Trophoblast cell (in vitro differentiated cells and primary cell): ENCODE results near the gene CYP24A1.

Experiments used
- DNase-seq, 2 donors: peaks; one replicate each; pipeline ENCODE4 v3.0.0-alpha.2; 2016
- H2AFZ ChIP-seq: 2 replicates; pipeline ENCODE4 v1.6.1; 2013; ENCODE audit warnings: low read length, moderate library complexity, mild to moderate bottlenecking; ENCODE audit not compliant: insufficient read depth, poor library complexity
- H2AK5ac ChIP-seq: 2 replicates; pipeline ENCODE4 v1.6.1; 2013; ENCODE audit warnings: mild to moderate bottlenecking, low read length
- H2BK120ac ChIP-seq: 2 replicates; pipeline ENCODE4 v1.6.1; 2013; ENCODE audit warnings: low read length, mild to moderate bottlenecking, moderate library complexity; ENCODE audit not compliant: insufficient read depth, poor library complexity
- H2BK12ac ChIP-seq: 2 replicates; pipeline ENCODE4 v1.6.1; 2013; ENCODE audit warnings: mild to moderate bottlenecking, low read length, moderate library complexity
- H2BK5ac ChIP-seq: 2 replicates; pipeline ENCODE4 v1.6.1; 2013; ENCODE audit warnings: low read length, low read depth, moderate library complexity, mild to moderate bottlenecking; ENCODE audit not compliant: poor library complexity
- H3K14ac ChIP-seq: 2 replicates; pipeline ENCODE4 v1.6.1; 2013; ENCODE audit warnings: mild to moderate bottlenecking, low read length
- H3K18ac ChIP-seq: 2 replicates; pipeline ENCODE4 v1.6.1; 2013; ENCODE audit warnings: mild to moderate bottlenecking, low read length
- H3K23ac ChIP-seq: 2 replicates; pipeline ENCODE4 v1.6.1; 2013; ENCODE audit warnings: low read length
- H3K27ac ChIP-seq: 2 replicates; pipeline ENCODE4 v1.5.1; 2013; ENCODE audit warnings: low read depth, mild to moderate bottlenecking, inconsistent platforms, low read length, moderate library complexity
- H3K27me3 ChIP-seq: 2 replicates; pipeline ENCODE4 v1.6.1; 2013; ENCODE audit warnings: inconsistent platforms, mild to moderate bottlenecking, low read length, moderate library complexity; ENCODE audit not compliant: insufficient read depth
- H3K36me3 ChIP-seq, 2 experiments: 1 replicate in 1 of 2; 2 replicates in 1 of 2; pipeline ENCODE4 v1.6.1; 2013; ENCODE audit warnings: low read length in 2 of 2, mild to moderate bottlenecking in 2 of 2, moderate library complexity in 1 of 2; ENCODE audit not compliant: insufficient read depth in 2 of 2, control insufficient read depth in 1 of 2
- H3K4ac ChIP-seq: 2 replicates; pipeline ENCODE4 v1.6.1; 2013; ENCODE audit warnings: low read depth, mild to moderate bottlenecking, low read length, moderate library complexity
- H3K4me1 ChIP-seq, 2 experiments: 1 replicate in 1 of 2; 2 replicates in 1 of 2; pipeline ENCODE4 v1.6.1; 2013; ENCODE audit warnings: low read length in 2 of 2, mild to moderate bottlenecking in 2 of 2, moderate library complexity in 1 of 2; ENCODE audit not compliant: insufficient read depth in 2 of 2, control insufficient read depth in 1 of 2
- H3K4me2 ChIP-seq: 2 replicates; pipeline ENCODE4 v1.6.1; 2013; ENCODE audit warnings: inconsistent platforms, mild to moderate bottlenecking, low read length, moderate library complexity
- H3K4me3 ChIP-seq: 2 replicates; pipeline ENCODE4 v1.5.1; 2013; ENCODE audit warnings: mild to moderate bottlenecking, low read depth, low read length, inconsistent platforms
- H3K79me1 ChIP-seq: one replicate; pipeline ENCODE4 v1.6.1; 2013; ENCODE audit warnings: low read length
- H3K79me2 ChIP-seq: 2 replicates; pipeline ENCODE4 v1.6.1; 2013; ENCODE audit warnings: low read length, mild to moderate bottlenecking; ENCODE audit not compliant: control insufficient read depth, insufficient read depth, poor library complexity
- H3K9ac ChIP-seq: 2 replicates; pipeline ENCODE4 v1.6.1; 2013; ENCODE audit warnings: mild to moderate bottlenecking, low read length
- H3K9me3 ChIP-seq: 2 replicates; pipeline ENCODE4 v1.6.1; 2013; ENCODE audit warnings: low read depth, mild to moderate bottlenecking, control low read depth, inconsistent platforms, low read length; ENCODE audit not compliant: insufficient read depth
- H4K12ac ChIP-seq: 2 replicates; pipeline ENCODE4 v1.6.1; 2013; ENCODE audit warnings: low read depth, mild to moderate bottlenecking, low read length, moderate library complexity
- H4K8ac ChIP-seq: 2 replicates; pipeline ENCODE4 v1.6.1; 2013; ENCODE audit warnings: low read depth, mild to moderate bottlenecking, low read length, moderate library complexity
- H4K91ac ChIP-seq: one replicate; pipeline ENCODE4 v1.6.1; 2013; ENCODE audit warnings: low read depth, mild to moderate bottlenecking, low read length, moderate library complexity
- WGBS: extraction: QIAGEN DNeasy Blood & Tissue Kit; methylation state at CpG from one replicate; pipeline ENCODE4 v1.1.7; 2013; ENCODE audit warnings: missing lambda C conversion rate; ENCODE audit not compliant: insufficient read length, insufficient coverage; ENCODE audit errors: extremely low coverage; 5-methylcytosine and 5-hydroxymethylcytosine counted together

The CYP24A1 gene

DNA sequence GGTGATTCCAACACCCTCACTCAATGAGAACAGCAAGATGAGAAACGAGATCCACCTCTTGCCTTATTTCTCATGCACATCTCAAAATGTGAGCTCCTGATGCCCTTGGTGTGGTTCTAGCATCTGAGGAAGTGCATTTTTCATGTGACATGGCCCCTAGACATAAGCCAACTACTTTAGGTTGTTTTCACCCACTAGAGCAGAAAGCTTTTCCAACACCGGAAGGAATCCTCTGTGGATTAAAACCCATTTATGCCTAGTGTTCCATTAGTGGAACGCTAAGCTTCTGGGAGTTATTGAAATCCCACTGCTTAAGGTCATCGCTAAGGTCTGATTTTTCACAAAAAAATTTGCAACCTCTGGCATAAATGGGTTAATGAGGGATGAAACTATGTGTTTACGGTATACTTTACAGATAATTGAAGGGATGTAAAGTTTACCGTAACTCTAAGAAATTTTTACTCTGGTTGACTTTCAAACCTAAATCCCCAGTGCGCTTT lies 24.0 kb downstream of the CYP24A1 start:
- H3K9me3 ChIP-seq, result no peaks in the 10 kb centered on the region
- no CpG with 5 or more reads among the region's 7 CpGs for WGBS

DNA sequence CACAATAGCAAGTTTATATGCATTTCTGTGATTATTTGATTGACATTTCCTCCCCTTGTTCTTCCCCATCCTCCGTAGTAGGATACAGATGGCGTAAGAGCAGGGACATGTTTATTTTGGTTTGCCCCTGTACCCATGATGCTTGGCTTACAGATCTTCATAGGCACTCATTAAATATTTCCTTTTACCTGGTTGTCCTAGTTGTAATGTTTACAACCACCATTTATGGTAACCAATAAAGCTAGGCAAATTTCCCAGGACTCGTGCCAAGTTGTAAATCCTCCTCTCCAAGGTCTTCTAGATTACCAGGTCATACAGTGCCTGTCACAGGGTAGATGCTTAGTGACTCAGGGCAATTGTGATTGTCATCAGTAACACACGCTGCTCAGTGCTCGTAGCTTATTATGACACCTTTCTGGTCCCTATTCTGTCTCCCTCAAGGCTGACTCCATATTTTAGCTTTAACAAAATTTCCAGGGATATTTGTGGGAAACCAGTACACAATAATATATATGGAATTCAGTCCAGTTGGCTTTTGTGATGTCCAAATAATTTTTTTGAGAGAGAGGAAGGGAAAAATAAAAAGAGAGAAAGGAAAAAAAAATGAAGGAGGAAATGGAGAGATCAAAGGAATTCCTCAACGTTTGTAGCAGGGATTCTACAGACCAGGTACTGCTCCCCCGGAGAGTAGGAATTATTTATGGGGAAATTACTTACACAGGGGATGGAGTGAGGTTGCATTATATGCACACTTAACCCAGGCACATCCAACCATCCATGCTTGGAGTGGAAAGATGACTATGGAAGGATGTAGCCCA lies 24.6 kb downstream of the CYP24A1 start:
- Histone ChIP-seq H4K91ac (no peak overlapping the region), H3K4me2 (no peak overlapping the region), H3K4me3 (no peak overlapping the region), H2BK120ac (no peak overlapping the region), H4K8ac (no peak overlapping the region), H3K27me3 (no peaks in the 10 kb centered on the region), H3K14ac (no peak overlapping the region), H3K9me3 (no peaks in the 10 kb centered on the region), H2AK5ac (no peak overlapping the region), H3K9ac (no peak overlapping the region), H2BK5ac (no peak overlapping the region), H3K18ac (no peak overlapping the region), H3K27ac (no peak overlapping the region), H3K36me3 (no peaks in the 10 kb centered on the region), H3K4ac (no peak overlapping the region), H3K79me1 (no peaks in the 10 kb centered on the region), H3K23ac (no peak overlapping the region), H2AFZ (no peak overlapping the region), H2BK12ac (no peak overlapping the region), H4K12ac (no peak overlapping the region), H3K79me2 (no peaks in the 10 kb centered on the region), H3K4me1 (peaks cover 0 to 6% of the 10 kb centered on the region in 2 experiments)
- DNase-seq, result peak in 1 of 2 donors; percentile 21
- no CpG with 5 or more reads among the region's 7 CpGs for WGBS

More for the DNA sequence above, 24.0 kb downstream of the CYP24A1 start:
- no peak overlapping the region for H2BK12ac ChIP-seq
- H3K4me1 ChIP-seq, result peaks cover 0 to 6% of the 10 kb centered on the region in 2 experiments
- H3K36me3 ChIP-seq, result no peaks in the 10 kb centered on the region
- H3K23ac ChIP-seq, result no peak overlapping the region
- no peak overlapping the region for H2BK5ac ChIP-seq
- no peak for DNase-seq
- no peak overlapping the region for H4K8ac ChIP-seq
- H3K9ac ChIP-seq, result no peak overlapping the region
- H3K79me2 ChIP-seq, result no peaks in the 10 kb centered on the region
- no peak overlapping the region for H3K14ac ChIP-seq
- H3K4me2 ChIP-seq, result no peak overlapping the region
- no peak overlapping the region for H3K4ac ChIP-seq
- H2AFZ ChIP-seq, result no peak overlapping the region
- H3K27me3 ChIP-seq, result no peaks in the 10 kb centered on the region
- no peak overlapping the region for H4K12ac ChIP-seq
- no peak overlapping the region for H2BK120ac ChIP-seq
- H4K91ac ChIP-seq, result no peak overlapping the region
- no peak overlapping the region for H3K18ac ChIP-seq
- no peak overlapping the region for H3K4me3 ChIP-seq
- no peaks in the 10 kb centered on the region for H3K79me1 ChIP-seq
- no peak overlapping the region for H3K27ac ChIP-seq
- H2AK5ac ChIP-seq, result no peak overlapping the region

DNA sequence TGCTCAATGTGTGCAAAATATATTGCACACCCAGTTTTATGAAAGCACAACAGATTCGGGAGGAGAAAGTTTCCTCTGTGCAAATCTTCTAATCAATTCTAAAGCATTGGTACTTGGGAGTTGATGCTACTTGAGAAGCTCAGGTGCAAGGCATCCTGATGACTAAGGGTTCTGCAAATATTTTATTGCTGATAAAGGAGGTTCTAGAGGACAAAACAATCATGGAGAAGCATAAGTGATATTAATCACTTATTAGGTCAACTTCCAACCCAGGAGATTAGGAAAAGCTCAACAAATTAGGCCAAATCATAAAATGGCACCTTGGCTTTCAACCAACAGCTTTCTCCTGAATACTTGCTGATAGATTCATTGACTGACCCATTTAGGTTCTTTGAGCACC lies 27.1 kb downstream of the CYP24A1 start:
- H3K4me1 ChIP-seq, result peaks cover 0 to 6% of the 10 kb centered on the region in 2 experiments
- H3K14ac ChIP-seq, result no peak overlapping the region
- no peak overlapping the region for H4K8ac ChIP-seq
- peaks cover 4% of the 10 kb centered on the region for H3K79me1 ChIP-seq
- no peaks in the 10 kb centered on the region for H3K27me3 ChIP-seq
- no peak overlapping the region for H2AFZ ChIP-seq
- H2BK120ac ChIP-seq, result no peak overlapping the region
- WGBS, result no CpG with 5 or more reads among the region's 1 CpG
- H3K36me3 ChIP-seq, result no peaks in the 10 kb centered on the region
- no peak overlapping the region for H4K12ac ChIP-seq
- H2BK5ac ChIP-seq, result no peak overlapping the region
- no peak for DNase-seq
- no peak overlapping the region for H2BK12ac ChIP-seq
- no peak overlapping the region for H3K9ac ChIP-seq
- H3K18ac ChIP-seq, result no peak overlapping the region
- H3K79me2 ChIP-seq, result no peaks in the 10 kb centered on the region
- peaks cover under 1% of the 10 kb centered on the region for H3K9me3 ChIP-seq
- no peak overlapping the region for H3K4ac ChIP-seq
- H4K91ac ChIP-seq, result no peak overlapping the region
- H3K23ac ChIP-seq, result no peak overlapping the region
- no peak overlapping the region for H2AK5ac ChIP-seq
- H3K4me2 ChIP-seq, result no peak overlapping the region
- H3K27ac ChIP-seq, result no peak overlapping the region
- H3K4me3 ChIP-seq, result no peak overlapping the region

DNA sequence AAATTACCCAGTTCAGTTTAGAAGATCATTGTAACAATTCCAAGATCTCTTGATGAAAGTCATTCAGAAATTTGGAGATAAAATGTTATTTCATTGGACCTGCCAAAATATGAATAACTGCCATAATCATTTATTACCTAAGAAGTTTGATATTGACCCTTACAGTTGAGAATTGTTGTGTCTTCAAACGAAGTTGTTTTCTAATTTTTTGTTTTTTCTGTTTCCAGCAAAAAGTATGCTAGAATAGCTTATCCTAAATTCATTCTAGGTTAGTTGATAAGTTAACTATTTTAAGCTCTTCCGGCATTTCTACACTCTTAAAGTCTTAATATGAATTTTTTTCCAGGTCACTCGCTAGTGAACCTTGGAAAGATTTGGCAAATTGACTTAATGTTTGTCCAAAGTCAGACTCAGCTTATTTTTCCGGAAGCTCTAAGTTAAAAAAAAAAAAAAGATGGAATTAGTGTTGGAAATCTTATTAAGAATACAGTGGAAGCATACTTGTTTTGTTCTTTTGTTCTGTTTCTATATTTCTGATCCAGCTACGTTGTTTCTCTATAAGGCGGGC lies 28.9 kb downstream of the CYP24A1 start:
- Histone ChIP-seq H3K36me3 (no peaks in the 10 kb centered on the region), H2BK5ac (no peak overlapping the region), H3K27me3 (no peaks in the 10 kb centered on the region), H3K27ac (no peak overlapping the region), H2BK120ac (no peak overlapping the region), H3K4ac (no peak overlapping the region), H3K79me2 (no peaks in the 10 kb centered on the region), H3K79me1 (peaks cover 8% of the 10 kb centered on the region), H3K18ac (no peak overlapping the region), H2BK12ac (no peak overlapping the region), H4K8ac (no peak overlapping the region), H4K12ac (no peak overlapping the region), H2AFZ (no peak overlapping the region), H3K4me2 (no peak overlapping the region), H4K91ac (no peak overlapping the region), H3K23ac (no peak overlapping the region), H3K9ac (no peak overlapping the region), H3K4me1 (peaks cover 0 to 9% of the 10 kb centered on the region in 2 experiments), H3K14ac (no peak overlapping the region), H3K9me3 (peaks cover 4% of the 10 kb centered on the region), H2AK5ac (no peak overlapping the region), H3K4me3 (no peak overlapping the region)
- no peak for DNase-seq
- WGBS, result no CpG with 5 or more reads among the region's 6 CpGs
